IMR-90 (cell line): ENCODE data around the gene ALPP. TPM values are rescaled to one million over a fixed set of nuclear protein-coding genes. Genes with fewer than 3 reads are reported as not detected.

ENCODE experiments used
- ATAC-seq: fragments of 200-7000 bp; cut with Tn5 transposase; 2 replicates; pipeline ENCODE4 v1.9.1; 2020; ENCODE audit warnings: low read depth, mild to moderate bottlenecking, moderate library complexity
- BruUV-seq: library from RNA; stranded (reverse); fragments of 400-500 nt; replicated peaks from 2 replicates; lab custom pipeline; 2021; lab: Mats Ljungman, UMichigan
- CTCF ChIA-PET: fragments of 300-600 bp; formaldehyde crosslinking; extraction: SDS; loops from one replicate; lab custom pipeline; 2021; ENCODE audit warnings: antibody characterized with exemption; lab: Yijun Ruan, JAX
- POLR2A ChIA-PET: fragments of 300-600 bp; sonication (Branson Sonifier 250); formaldehyde crosslinking; loops from one replicate; lab custom pipeline; 2022; ENCODE audit warnings: antibody characterized with exemption; ENCODE audit not compliant: unreplicated experiment; lab: Charles Lee
- DNase-seq: peaks from one replicate; pipeline ENCODE4 v3.0.0; 2013
- H2AFZ ChIP-seq: replicated peaks from 2 replicates; pipeline ENCODE3; 2013; ENCODE audit warnings: low read length, mild to moderate bottlenecking; ENCODE audit not compliant: poor library complexity
- H2AK5ac ChIP-seq: 2 replicates; pipeline ENCODE4 v1.6.1; 2013; ENCODE audit warnings: low read depth, low read length, inconsistent platforms
- H2AK9ac ChIP-seq: replicated peaks from 2 replicates; pipeline ENCODE3; 2013; ENCODE audit warnings: mild to moderate bottlenecking, low read depth, low read length, moderate library complexity; ENCODE audit not compliant: poor library complexity
- H2BK120ac ChIP-seq: 2 replicates; pipeline ENCODE4 v1.6.1; 2013; ENCODE audit warnings: low read depth, low read length, inconsistent platforms
- H2BK15ac ChIP-seq: 3 replicates; pipeline ENCODE4 v1.6.1; 2013; ENCODE audit warnings: low read depth, low read length, inconsistent platforms
- H2BK20ac ChIP-seq: 2 replicates; pipeline ENCODE4 v1.6.1; 2013; ENCODE audit warnings: low read depth, mild to moderate bottlenecking, inconsistent platforms, low read length, moderate library complexity
- H2BK5ac ChIP-seq: 2 replicates; pipeline ENCODE4 v1.6.1; 2013; ENCODE audit warnings: mild to moderate bottlenecking, low read depth, low read length, inconsistent platforms; ENCODE audit not compliant: poor library complexity, severe bottlenecking
- H3K14ac ChIP-seq: replicated peaks from 2 replicates; pipeline ENCODE4 v1.6.1; 2013; ENCODE audit warnings: low read depth, low read length, inconsistent platforms
- H3K18ac ChIP-seq: 2 replicates; pipeline ENCODE4 v1.6.1; 2013; ENCODE audit warnings: low read depth, low read length, control low read depth
- H3K23ac ChIP-seq: 2 replicates; pipeline ENCODE4 v1.6.1; 2013; ENCODE audit warnings: low read depth, low read length, inconsistent platforms
- H3K27ac ChIP-seq: 2 replicates; pipeline ENCODE4 v1.5.1; 2013; ENCODE audit warnings: mild to moderate bottlenecking, control low read depth, low read length; ENCODE audit not compliant: insufficient read depth
- H3K27me3 ChIP-seq: 2 replicates; pipeline ENCODE4 v1.6.1; 2013; ENCODE audit warnings: low read length; ENCODE audit not compliant: control insufficient read depth, insufficient read depth
- H3K36me3 ChIP-seq: 2 replicates; pipeline ENCODE4 v1.6.1; 2013; ENCODE audit warnings: low read length, mixed read lengths; ENCODE audit not compliant: control insufficient read depth, insufficient read depth
- H3K4ac ChIP-seq: 2 replicates; pipeline ENCODE4 v1.6.1; 2013; ENCODE audit warnings: low read depth, low read length, inconsistent platforms
- H3K4me1 ChIP-seq: 2 replicates; pipeline ENCODE4 v1.6.1; 2013; ENCODE audit warnings: low read length, mixed read lengths; ENCODE audit not compliant: control insufficient read depth, insufficient read depth
- H3K4me2 ChIP-seq: 2 replicates; pipeline ENCODE4 v1.6.1; 2013; ENCODE audit warnings: low read depth, mild to moderate bottlenecking, control low read depth, low read length, moderate library complexity
- H3K4me3 ChIP-seq: 2 replicates; pipeline ENCODE4 v1.5.1; 2013; ENCODE audit warnings: low read depth, mild to moderate bottlenecking, control low read depth, low read length, moderate library complexity; ENCODE audit not compliant: insufficient read depth
- H3K56ac ChIP-seq: 2 replicates; pipeline ENCODE4 v1.6.1; 2013; ENCODE audit warnings: low read length, inconsistent platforms; ENCODE audit not compliant: insufficient read depth; ENCODE audit errors: extremely low read depth
- H3K79me1 ChIP-seq, 2 experiments: 2 replicates each; pipeline ENCODE4 v1.6.1; 2013; ENCODE audit warnings: low read length in 2 of 2, inconsistent platforms in 1 of 2, low read depth in 1 of 2
- H3K9ac ChIP-seq: 2 replicates; pipeline ENCODE4 v1.6.1; 2013; ENCODE audit warnings: low read depth, low read length, control low read depth
- H3K9me1 ChIP-seq: 2 replicates; pipeline ENCODE4 v1.6.1; 2013; ENCODE audit warnings: low read length, inconsistent platforms; ENCODE audit not compliant: insufficient read depth
- H3K9me3 ChIP-seq: 2 replicates; pipeline ENCODE4 v1.6.1; 2013; ENCODE audit warnings: low read length; ENCODE audit not compliant: control insufficient read depth, insufficient read depth
- H4K20me1 ChIP-seq: 2 replicates; pipeline ENCODE4 v1.6.1; 2013; ENCODE audit warnings: low read length, inconsistent platforms; ENCODE audit not compliant: insufficient read depth
- H4K5ac ChIP-seq: 2 replicates; pipeline ENCODE4 v1.6.1; 2013; ENCODE audit warnings: mild to moderate bottlenecking, low read depth, low read length, control low read depth
- H4K8ac ChIP-seq, 2 experiments: 2 replicates each; pipeline ENCODE4 v1.6.1; 2013; ENCODE audit warnings: low read depth in 2 of 2, low read length in 2 of 2, control low read depth in 1 of 2, inconsistent platforms in 1 of 2
- H4K91ac ChIP-seq: 2 replicates; pipeline ENCODE4 v1.6.1; 2013; ENCODE audit warnings: low read depth, low read length, inconsistent platforms; ENCODE audit not compliant: insufficient read depth
- BHLHE40 ChIP-seq: fragments of 150-350 bp; IDR thresholded peaks from 2 replicates; pipeline ENCODE4 v1.6.1; 2016; ENCODE audit warnings: mild to moderate bottlenecking, low read depth, low read length
- CEBPB ChIP-seq: IDR thresholded peaks from 2 replicates; pipeline ENCODE4 v1.6.1; 2012; ENCODE audit warnings: low read depth, low read length, improper control_type of control experiment
- CHD1 ChIP-seq: IDR thresholded peaks from 2 replicates; pipeline ENCODE4 v1.6.1; 2012; ENCODE audit warnings: low read depth, low read length, improper control_type of control experiment
- CTCF ChIP-seq: conservative IDR thresholded peaks from 2 replicates; pipeline ENCODE4 v1.5.1; 2012; ENCODE audit warnings: mild to moderate bottlenecking, low read depth, low read length, improper control_type of control experiment
- FOS ChIP-seq: fragments of 150-350 bp; IDR thresholded peaks from 2 replicates; pipeline ENCODE4 v1.6.1; 2016; ENCODE audit warnings: low read depth, low read length
- MAFK ChIP-seq: IDR thresholded peaks from 2 replicates; pipeline ENCODE4 v1.6.1; 2012; ENCODE audit warnings: low read depth, low read length, improper control_type of control experiment
- MAZ ChIP-seq: IDR thresholded peaks from 2 replicates; pipeline ENCODE4 v1.6.1; 2012; ENCODE audit warnings: low read depth, mild to moderate bottlenecking, low read length, improper control_type of control experiment, moderate library complexity, borderline replicate concordance
- MXI1 ChIP-seq: IDR thresholded peaks from 2 replicates; pipeline ENCODE4 v1.6.1; 2012; ENCODE audit warnings: low read depth, mild to moderate bottlenecking, low read length, moderate library complexity, borderline replicate concordance
- NFE2L2 ChIP-seq: fragments of 150-350 bp; IDR thresholded peaks from 2 replicates; pipeline ENCODE4 v1.6.1; 2016; ENCODE audit warnings: low read depth, mild to moderate bottlenecking, low read length
- POLR2A ChIP-seq: IDR thresholded peaks from 2 replicates; pipeline ENCODE4 v1.6.1; 2012; ENCODE audit warnings: mild to moderate bottlenecking, low read depth, low read length
- RAD21 ChIP-seq: IDR thresholded peaks from 2 replicates; pipeline ENCODE4 v1.6.1; 2012; ENCODE audit warnings: low read length, improper control_type of control experiment
- RCOR1 ChIP-seq: IDR thresholded peaks from 2 replicates; pipeline ENCODE4 v1.6.1; 2012; ENCODE audit warnings: mild to moderate bottlenecking, low read length, improper control_type of control experiment; ENCODE audit not compliant: insufficient replicate concordance
- RFX5 ChIP-seq: IDR thresholded peaks from 2 replicates; pipeline ENCODE4 v1.8.0; 2012; ENCODE audit warnings: low read depth, mild to moderate bottlenecking, low read length, moderate library complexity
- SMC3 ChIP-seq: fragments of 150-350 bp; IDR thresholded peaks from 2 replicates; pipeline ENCODE4 v1.6.1; 2016; ENCODE audit warnings: low read depth, mild to moderate bottlenecking, antibody characterized with exemption, low read length, moderate library complexity
- USF2 ChIP-seq: fragments of 150-350 bp; IDR thresholded peaks from 2 replicates; pipeline ENCODE4 v1.6.1; 2017; ENCODE audit warnings: mild to moderate bottlenecking, antibody characterized with exemption, low read length, low read depth
- WGBS, 2 experiments: methylation state at CpG; one replicate each; pipeline versions ENCODE4 v1.1.5 to v1.1.7; 2013; ENCODE audit warnings: missing lambda C conversion rate in 2 of 2; ENCODE audit not compliant: insufficient read length in 1 of 2; ENCODE audit errors: extremely low coverage in 2 of 2; 5-methylcytosine and 5-hydroxymethylcytosine counted together
- dilution Hi-C: fragments of 300-500 bp; cut with HindIII; formaldehyde crosslinking; loops from one replicate; pipeline ENCODE4 v1.14.3; 2018; ENCODE audit warnings: low sequenced_read_pairs; ENCODE audit not compliant: unreplicated experiment
- in situ Hi-C: fragments of 300-500 bp; cut with MboI; formaldehyde crosslinking; loops from 3 replicates; pipeline ENCODE4 v1.14.3; 2019; ENCODE audit warnings: low sequenced_read_pairs, inconsistent platforms, mixed read lengths
- intact Hi-C: fragments of 100-400 bp; cut with micrococcal nuclease; formaldehyde crosslinking; loops from 2 replicates; pipeline ENCODE4 v1.10.0; 2022
- polyA plus RNA-seq, 3 experiments: library from polyadenylated mRNA; depleted of rRNA; stranded (reverse); fragments of >200 nt; gene quantifications; 2 replicates each; pipeline ENCODE4 v1.2.3, GENCODE V29; 2012; ENCODE audit warnings: low replicate concordance in 1 of 3
- total RNA-seq: library from RNA; depleted of rRNA; stranded (reverse); fragments of >200 nt; gene quantifications from 2 replicates; pipeline ENCODE4 v1.2.3, GENCODE V29; 2012
- TF ChIP-seq, protein P1 (sequence below): fragments of 150-350 bp; IDR thresholded peaks from 2 replicates; pipeline ENCODE4 v1.6.1; 2016; ENCODE audit warnings: low read depth, mild to moderate bottlenecking, low read length, moderate library complexity, borderline replicate concordance

ALPP gene
- total and polyA plus RNA-seq, 2 of the 4 experiments (the other 2 are of a cell fraction) = not detected

DNA sequence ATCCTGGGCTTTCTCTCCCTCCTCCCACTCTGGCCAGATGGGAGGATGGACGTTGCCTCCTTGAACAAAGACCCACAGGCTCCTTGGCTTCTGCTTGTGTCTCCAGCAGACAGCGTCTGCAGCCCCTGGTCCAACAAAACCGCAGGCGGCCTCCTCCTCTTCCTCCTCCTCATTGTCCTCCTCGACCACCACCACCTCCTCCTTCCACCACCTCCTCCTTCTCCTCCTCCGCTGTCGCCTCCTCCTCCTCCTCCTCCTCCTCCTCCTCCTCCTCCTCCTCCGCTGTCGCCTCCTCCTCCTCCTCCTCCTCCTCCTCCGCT lies 45.7 kb upstream of the ALPP start:
- H3K79me1 ChIP-seq = no peaks in the 10 kb centered on the region
- no peak overlapping the region for H2AFZ ChIP-seq
- no peak overlapping the region for H4K5ac ChIP-seq
- no peak overlapping the region for H2AK5ac ChIP-seq
- no peak overlapping the region for H3K23ac ChIP-seq
- no peak overlapping the region for H3K27ac ChIP-seq
- no peaks in the 10 kb centered on the region; the same call in 1 of the 2 replicates for H4K20me1 ChIP-seq
- no peak for TF ChIP-seq NFE2L2
- no peak for TF ChIP-seq RCOR1
- no peak for TF ChIP-seq BHLHE40
- TF ChIP-seq POLR2A = no peak
- TF ChIP-seq, protein P1, sequence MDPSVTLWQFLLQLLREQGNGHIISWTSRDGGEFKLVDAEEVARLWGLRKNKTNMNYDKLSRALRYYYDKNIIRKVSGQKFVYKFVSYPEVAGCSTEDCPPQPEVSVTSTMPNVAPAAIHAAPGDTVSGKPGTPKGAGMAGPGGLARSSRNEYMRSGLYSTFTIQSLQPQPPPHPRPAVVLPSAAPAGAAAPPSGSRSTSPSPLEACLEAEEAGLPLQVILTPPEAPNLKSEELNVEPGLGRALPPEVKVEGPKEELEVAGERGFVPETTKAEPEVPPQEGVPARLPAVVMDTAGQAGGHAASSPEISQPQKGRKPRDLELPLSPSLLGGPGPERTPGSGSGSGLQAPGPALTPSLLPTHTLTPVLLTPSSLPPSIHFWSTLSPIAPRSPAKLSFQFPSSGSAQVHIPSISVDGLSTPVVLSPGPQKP = no peak
- no peak for TF ChIP-seq RFX5
- TF ChIP-seq SMC3 = no peak
- TF ChIP-seq FOS = no peak
- no peak for TF ChIP-seq MXI1
- no peak for TF ChIP-seq CEBPB
- TF ChIP-seq CHD1 = no peak
- no peak for TF ChIP-seq MAZ
- TF ChIP-seq USF2 = no peak
- TF ChIP-seq MAFK = no peak
- TF ChIP-seq CTCF = no peak
- no peak for TF ChIP-seq RAD21
- H3K9ac ChIP-seq = no peak overlapping the region
- no peak overlapping the region for H3K56ac ChIP-seq
- BruUV-seq = no TSS peak
- H3K4me3 ChIP-seq = no peak overlapping the region
- no peaks in the 10 kb centered on the region for H3K27me3 ChIP-seq
- H2AK9ac ChIP-seq = no peak overlapping the region
- ChIA-PET CTCF (no interaction called here), POLR2A (no interaction called here)
- no peak overlapping the region for H3K18ac ChIP-seq
- ATAC-seq (no peak), DNase-seq (no peak)
- dilution Hi-C loops = no loop called here
- H3K9me3 ChIP-seq = no peaks in the 10 kb centered on the region
- no peak overlapping the region for H4K8ac ChIP-seq
- no peak overlapping the region for H2BK15ac ChIP-seq
- in situ Hi-C loops = no loop called here
- H2BK20ac ChIP-seq = no peak overlapping the region
- H3K9me1 ChIP-seq = no peaks in the 10 kb centered on the region
- no peak overlapping the region for H3K4me2 ChIP-seq
- H3K4ac ChIP-seq = no peak overlapping the region
- no peak overlapping the region for H3K14ac ChIP-seq
- no peaks in the 10 kb centered on the region for H3K4me1 ChIP-seq
- H2BK5ac ChIP-seq = no peak overlapping the region
- no peak overlapping the region for H4K91ac ChIP-seq
- no peaks in the 10 kb centered on the region for H3K36me3 ChIP-seq
- no CpG with 5 or more reads among the region's 10 CpGs for WGBS, 2 experiments
- no peak overlapping the region for H2BK120ac ChIP-seq
- intact Hi-C loops = no loop called here
